Pancreas (tissue), 10 donors: ENCODE results near the gene PDSS1. TPM values are rescaled to one million over a fixed set of nuclear protein-coding genes. Genes with fewer than 3 reads are reported as not detected.

Experiments
- ATAC-seq, 4 donors: fragments of 200-7000 bp; cut with Tn5 transposase; one replicate each; pipeline versions ENCODE4 v1.8.0 to v1.9.1; 2020; ENCODE audit warnings: mild to moderate bottlenecking in 4 of 4, moderate library complexity in 4 of 4
- DNase-seq, 6 donors: peaks; one replicate each; pipeline ENCODE4 v3.0.0-alpha.2; 2020
- FAIRE-seq: peaks from 2 replicates; lab custom pipeline; 2012; peaks lifted over from hg19 to GRCh38; lab: Jason Lieb, UNC
- H3K27ac ChIP-seq, 4 donors: fragments of 200-600 bp; sonication (generic); 1 replicate in 3 of 4; 2 replicates in 1 of 4; pipeline versions ENCODE4 v1.5.0 to v1.8.0; 2020
- H3K27me3 ChIP-seq, 4 donors: fragments of 200-600 bp; one replicate each; pipeline ENCODE4 v1.8.0; 2021
- H3K36me3 ChIP-seq, 3 donors: fragments of 200-600 bp; sonication (generic) in 1 of 3; one replicate each; pipeline versions ENCODE4 v1.5.0 to v1.8.0; 2020 to 2021
- H3K4me1 ChIP-seq, 3 donors: fragments of 200-600 bp; one replicate each; pipeline ENCODE4 v1.8.0; 2021
- H3K4me3 ChIP-seq, 4 donors: fragments of 200-600 bp; sonication (generic) in 2 of 4; one replicate each; pipeline versions ENCODE4 v1.5.0 to v1.8.0; 2020 to 2021
- H3K9me3 ChIP-seq, 4 donors: fragments of 200-600 bp; one replicate each; pipeline ENCODE4 v1.8.0; 2021
- CTCF ChIP-seq, 4 donors: fragments of 200-600 bp; sonication (generic) in 3 of 4; IDR thresholded peaks; one replicate each; pipeline versions ENCODE4 v1.5.0 to v1.8.0; 2021; ENCODE audit warnings: antibody characterized with exemption in 4 of 4
- WGBS, 2 donors: extraction: QIAGEN DNeasy Blood & Tissue Kit; methylation state at CpG; one replicate each; pipeline ENCODE4 v1.1.7; 2013; 5-methylcytosine and 5-hydroxymethylcytosine counted together
- intact Hi-C, 3 donors: fragments of 100-400 bp; cut with DNase I; formaldehyde crosslinking; loops; one replicate each; pipeline versions ENCODE4 v1.11.1 to v1.14.2; 2022
- polyA plus RNA-seq, 2 donors: library from polyadenylated mRNA; stranded (reverse); fragments of 200-250 nt; gene quantifications; one replicate each; pipeline ENCODE4 v1.2.3, GENCODE V29; 2013
- total RNA-seq, 6 donors: library from RNA; stranded (reverse); fragmentation: NEBNext Ultra II Directional in 4 of 6; extraction: Animal tissue kit (Norgen Biotek cat#: 25700) in 4 of 6; gene quantifications; one replicate each; pipeline versions ENCODE4 v1.2.1 to v1.2.4, GENCODE V29; 2021 to 2023
- donor health status: healthy with polysubstance abuse.
- donor health status: DM: no; HTN: no; CAD: no; lungs with moderate emphysema.
- donor health status: DM: no; HTN: no; CAD: no.
- donor health status: control.
- donor health status: control.
- donor health status: Bipolar disorder and iron deficiency.
- donor health status: DM: yes; HTN: yes; CAD: no.
- donor health status: DM: no; HTN: no; CAD: no.
- donor health status: DM: no; HTN: no; CAD: no.
- donor health status: DM: yes; HTN: yes; CAD: no.

Gene PDSS1
- total and polyA plus RNA-seq, 8 donors: 0.69 to 3.1 (median 1.8) TPM

DNA sequence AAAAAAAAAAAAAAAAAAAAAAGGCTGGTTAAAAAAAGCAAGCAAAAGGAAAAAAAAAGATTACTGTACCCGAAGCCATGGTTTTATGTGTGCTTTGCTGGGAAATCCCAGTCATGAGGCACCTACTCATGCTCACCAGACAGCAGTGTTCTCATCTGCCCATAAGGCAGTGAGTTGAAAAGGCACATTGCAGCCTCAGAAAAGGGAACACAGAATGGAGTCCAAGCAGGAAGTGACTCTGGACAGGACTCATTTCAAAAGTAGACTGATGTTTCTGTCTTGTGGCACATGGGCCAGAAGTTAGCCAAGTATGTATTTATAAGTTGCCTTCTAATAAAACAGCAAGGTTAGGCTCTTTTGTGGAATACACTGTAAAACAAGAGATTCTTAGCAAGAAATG, 40.2 kb downstream of the PDSS1 start:
- H3K27ac ChIP-seq: peak overlapping the region in 1 of 4 donors; percentile 51
- peaks cover 0 to 3% (median 0%) of the 10 kb centered on the region in 3 donors for H3K36me3 ChIP-seq
- FAIRE-seq: no peak
- no peaks in the 10 kb centered on the region for H3K4me1 ChIP-seq
- no peak overlapping the region for H3K4me3 ChIP-seq
- intact Hi-C loops: no loop called here
- no peaks in the 10 kb centered on the region for H3K27me3 ChIP-seq
- H3K9me3 ChIP-seq: no peaks in the 10 kb centered on the region
- TF ChIP-seq CTCF (IDR thresholded peaks at IDR 0.05): no peak
- peak in 3 of 4 donors; percentile 40 to 81 (median 66) for ATAC-seq
- DNase-seq: peak in 1 of 6 donors; percentile 31
- WGBS, 2 donors: 69 to 70% methylated on average over 1 of the region's 1 CpG

DNA sequence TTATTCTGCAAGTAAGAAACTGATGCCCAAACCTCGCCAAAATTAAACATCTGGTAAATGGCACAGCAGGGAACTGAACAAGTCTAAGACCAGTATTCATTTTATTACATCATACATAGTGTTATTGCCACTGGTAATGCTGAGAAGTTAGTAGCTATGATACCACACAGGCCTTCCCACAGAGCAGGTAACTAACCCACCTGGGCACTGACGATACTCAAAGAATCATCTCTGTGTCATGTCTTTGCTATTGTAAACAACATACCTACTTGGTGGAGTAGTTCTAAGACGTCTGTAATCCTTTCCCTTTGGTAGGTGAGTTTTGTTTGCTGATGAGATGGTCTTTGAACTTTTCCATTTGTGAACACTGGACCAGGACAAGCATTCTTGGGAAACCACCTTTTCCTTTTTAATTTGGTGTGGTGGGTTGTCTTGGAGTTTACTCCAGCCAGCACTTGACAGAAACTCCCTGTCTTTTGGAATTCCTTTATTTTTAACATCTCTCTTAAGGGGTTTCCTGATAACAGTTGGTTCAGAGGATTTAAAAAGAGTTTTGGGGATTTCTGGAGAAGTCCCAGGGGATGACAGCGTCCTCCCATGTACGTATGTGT, 40.9 kb downstream of the PDSS1 start:
- FAIRE-seq (no peak), DNase-seq (no peak), ATAC-seq (no peak)
- Histone ChIP-seq H3K27ac (peak overlapping the region in 1 of 4 donors; percentile 51), H3K4me3 (no peak overlapping the region), H3K36me3 (peaks cover 0 to 5% (median 0%) of the 10 kb centered on the region in 3 donors), H3K4me1 (no peaks in the 10 kb centered on the region), H3K27me3 (no peaks in the 10 kb centered on the region), H3K9me3 (no peaks in the 10 kb centered on the region)
- 67 to 70% methylated on average over 5 of the region's 5 CpGs for WGBS, 2 donors
- TF ChIP-seq CTCF (IDR thresholded peaks at IDR 0.05): no peak
- intact Hi-C loops: no loop called here

- no peak for TF ChIP-seq CTCF (IDR thresholded peaks at IDR 0.05)
- ATAC-seq (no peak), FAIRE-seq (no peak), DNase-seq (no peak)
- H3K36me3 ChIP-seq: peaks cover 0 to 5% (median 0%) of the 10 kb centered on the region in 3 donors
- H3K4me3 ChIP-seq: no peak overlapping the region
- H3K9me3 ChIP-seq: no peaks in the 10 kb centered on the region
- no peak overlapping the region for H3K27ac ChIP-seq
- intact Hi-C loops: no loop called here
- no peaks in the 10 kb centered on the region for H3K27me3 ChIP-seq
- no peaks in the 10 kb centered on the region for H3K4me1 ChIP-seq
- WGBS, 2 donors: 67 to 78% methylated on average over 6 of the region's 6 CpGs
Observed at GRCh38 chr10:26739071-26739631, 41.6 kb downstream of the PDSS1 start.

GRCh38 chr10:26741368-26741767, 43.9 kb downstream of the PDSS1 start:
- 98 to 100% methylated on average over 4 of the region's 4 CpGs for WGBS, 2 donors
- DNase-seq (no peak), ATAC-seq (no peak), FAIRE-seq (no peak)
- no peaks in the 10 kb centered on the region for H3K4me1 ChIP-seq
- intact Hi-C loops: no loop called here
- no peak for TF ChIP-seq CTCF (IDR thresholded peaks at IDR 0.05)
- no peaks in the 10 kb centered on the region for H3K27me3 ChIP-seq
- H3K4me3 ChIP-seq: no peak overlapping the region
- H3K27ac ChIP-seq: no peak overlapping the region
- peaks cover 0 to 5% (median 0%) of the 10 kb centered on the region in 3 donors for H3K36me3 ChIP-seq
- H3K9me3 ChIP-seq: no peaks in the 10 kb centered on the region

DNA sequence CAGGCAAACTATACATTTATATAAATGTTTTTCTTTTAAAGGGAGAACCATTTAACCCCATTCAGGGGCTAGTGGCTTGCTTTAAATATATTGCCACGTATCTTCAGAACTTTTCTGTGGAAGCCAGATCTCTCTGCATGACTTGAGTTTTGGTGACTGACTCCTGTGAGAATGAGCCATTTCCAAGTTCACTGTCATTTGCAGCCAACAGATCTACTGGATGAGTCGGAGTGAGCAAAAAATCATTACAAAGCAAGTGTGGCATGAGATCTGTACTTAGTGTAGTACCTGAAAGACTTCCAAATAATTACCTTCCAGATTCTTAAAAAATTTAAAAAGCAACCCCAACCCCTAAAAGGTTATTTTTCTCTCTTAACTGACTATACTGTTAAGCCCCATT, 45.6 kb downstream of the PDSS1 start:
- H3K36me3 ChIP-seq: peaks cover 0 to 5% (median 0%) of the 10 kb centered on the region in 3 donors
- no peak for DNase-seq
- ATAC-seq: no peak
- no peaks in the 10 kb centered on the region for H3K4me1 ChIP-seq
- intact Hi-C loops: no loop called here
- WGBS, 2 donors: 89 to 93% methylated on average over 2 of the region's 2 CpGs
- H3K27me3 ChIP-seq: no peaks in the 10 kb centered on the region
- FAIRE-seq: no peak
- H3K4me3 ChIP-seq: no peak overlapping the region
- H3K9me3 ChIP-seq: no peaks in the 10 kb centered on the region
- H3K27ac ChIP-seq: no peak overlapping the region
- no peak for TF ChIP-seq CTCF (IDR thresholded peaks at IDR 0.05)
